Measurements from ENCODE around the gene BRICD5. TPM values are rescaled to one million over a fixed set of nuclear protein-coding genes. Genes with fewer than 3 reads are reported as not detected.

Gene BRICD5
- total RNA-seq, 4 donors from 2014 or later: 3.8 to 44.6 (median 12.0) TPM

DNA sequence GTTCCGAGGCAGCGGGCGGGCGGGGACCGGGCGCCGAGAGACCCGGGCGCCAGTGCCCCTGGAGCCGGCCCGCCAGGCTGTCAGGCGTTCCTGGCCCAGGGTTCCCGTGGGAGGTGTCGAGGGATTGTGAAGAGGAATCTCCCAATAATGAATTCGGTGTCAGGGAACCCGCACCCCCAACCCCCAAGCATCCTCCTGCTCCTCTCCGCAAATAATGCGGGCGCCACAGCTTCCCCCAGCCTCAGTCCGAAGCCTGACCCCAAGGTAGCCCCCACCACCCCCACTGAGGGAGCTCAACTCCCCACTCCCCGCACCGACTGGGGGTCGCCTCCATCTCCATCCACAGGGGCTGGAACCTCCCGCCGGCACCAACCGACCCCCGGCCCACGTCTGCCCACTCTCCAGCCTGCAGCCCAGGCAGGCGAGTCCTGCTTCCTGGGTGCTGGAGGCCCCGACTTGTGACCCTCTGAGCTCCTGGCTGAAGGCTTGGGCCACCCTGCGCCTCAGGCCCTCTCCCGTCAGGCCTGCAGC lies 13.6 kb downstream of the BRICD5 start:
- H3K36me3 ChIP-seq: no peaks in the 10 kb centered on the region
- TF ChIP-seq POLR2A (IDR thresholded peaks at IDR 0.05): no peak
- TF ChIP-seq, protein P1, sequence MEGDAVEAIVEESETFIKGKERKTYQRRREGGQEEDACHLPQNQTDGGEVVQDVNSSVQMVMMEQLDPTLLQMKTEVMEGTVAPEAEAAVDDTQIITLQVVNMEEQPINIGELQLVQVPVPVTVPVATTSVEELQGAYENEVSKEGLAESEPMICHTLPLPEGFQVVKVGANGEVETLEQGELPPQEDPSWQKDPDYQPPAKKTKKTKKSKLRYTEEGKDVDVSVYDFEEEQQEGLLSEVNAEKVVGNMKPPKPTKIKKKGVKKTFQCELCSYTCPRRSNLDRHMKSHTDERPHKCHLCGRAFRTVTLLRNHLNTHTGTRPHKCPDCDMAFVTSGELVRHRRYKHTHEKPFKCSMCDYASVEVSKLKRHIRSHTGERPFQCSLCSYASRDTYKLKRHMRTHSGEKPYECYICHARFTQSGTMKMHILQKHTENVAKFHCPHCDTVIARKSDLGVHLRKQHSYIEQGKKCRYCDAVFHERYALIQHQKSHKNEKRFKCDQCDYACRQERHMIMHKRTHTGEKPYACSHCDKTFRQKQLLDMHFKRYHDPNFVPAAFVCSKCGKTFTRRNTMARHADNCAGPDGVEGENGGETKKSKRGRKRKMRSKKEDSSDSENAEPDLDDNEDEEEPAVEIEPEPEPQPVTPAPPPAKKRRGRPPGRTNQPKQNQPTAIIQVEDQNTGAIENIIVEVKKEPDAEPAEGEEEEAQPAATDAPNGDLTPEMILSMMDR (IDR thresholded peaks at IDR 0.05): no peak
- peak overlapping the region in 1 of 3 donors; percentile 21 for H3K4me3 ChIP-seq (replicated peaks in 1 of 3)
- intact Hi-C loops (cut with DNase I): loop anchor here (5.0 to 10.0 kb wide), 3 partner anchors 65 to 305 kb away; partner anchors contain the start of gene CCNF
- no peak overlapping the region for H3K27ac ChIP-seq
- peaks cover 10 to 13% of the 10 kb centered on the region in 2 donors for H3K4me1 ChIP-seq
- H3K9me3 ChIP-seq: no peaks in the 10 kb centered on the region
- H3K27me3 ChIP-seq: no peaks in the 10 kb centered on the region
- no peak for DNase-seq
- WGBS, 2 donors: 29 to 43% methylated on average over 14 to 15 of the region's 32 CpGs

DNA sequence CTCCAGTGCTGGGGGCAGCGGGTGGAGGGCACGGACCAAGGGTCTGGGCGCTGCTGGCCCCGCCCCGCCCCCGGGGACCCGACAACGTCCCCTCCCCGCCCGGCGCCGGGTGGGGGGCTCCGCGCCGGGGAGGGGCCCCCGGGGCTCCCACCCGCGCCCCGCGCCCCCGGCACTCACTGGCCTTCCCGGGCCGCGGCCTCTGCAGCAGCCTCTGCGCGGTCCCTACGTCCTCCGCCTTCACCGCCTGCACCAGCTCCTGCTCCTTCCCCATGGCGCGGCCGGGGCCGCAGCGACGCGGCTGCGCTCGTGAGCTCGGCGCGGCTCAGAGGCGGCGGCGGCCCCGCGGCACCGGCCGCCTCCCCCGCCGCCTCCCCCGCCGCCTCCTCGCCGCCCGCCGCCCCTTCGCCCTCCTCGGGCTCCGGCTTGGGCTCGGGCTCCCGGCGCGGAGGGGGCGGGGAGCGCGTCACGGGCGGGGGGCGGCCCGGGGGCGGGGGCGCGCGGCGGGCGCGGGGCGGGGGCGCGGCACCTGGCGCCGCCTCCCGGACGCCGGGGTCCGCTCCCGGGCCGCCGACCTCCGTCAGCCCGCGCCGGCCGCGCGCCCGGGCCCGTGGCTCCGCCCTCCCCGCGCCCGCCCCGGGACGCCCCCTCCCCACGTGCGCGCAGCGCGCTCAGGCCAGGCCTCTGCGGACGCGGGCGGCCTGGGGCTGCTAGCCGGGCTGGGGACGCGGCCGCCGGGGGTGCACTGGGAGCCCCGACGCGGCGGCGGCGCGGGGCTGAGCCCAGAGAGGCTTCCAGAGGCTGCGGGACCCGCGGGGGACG lies 14.3 kb downstream of the BRICD5 start, which contains the start of gene CASKIN1:
Gene CASKIN1, minus strand, starts transcription at position 444 of the 819 bp plus-strand sequence. Its CDS starts 173 bp downstream, at position 271.
- intact Hi-C loops (cut with DNase I): loop anchor here (5.0 to 10.0 kb wide), 3 partner anchors 66 to 306 kb away; partner anchors contain the start of gene CCNF
- 0% methylated on average over 2 of the region's 129 CpGs; no CpG with 5 or more reads in 1 of the 2 donors for WGBS, 2 donors
- H3K27ac ChIP-seq: no peak within 1 kb of the TSS
- H3K36me3 ChIP-seq: no peaks in the 10 kb centered on the region
- H3K4me1 ChIP-seq: peaks cover 10 to 13% of the 10 kb centered on the region in 2 donors
- no peaks in the 10 kb centered on the region for H3K9me3 ChIP-seq
- no peak for TF ChIP-seq POLR2A (IDR thresholded peaks at IDR 0.05)
- TF ChIP-seq, protein P1 (IDR thresholded peaks at IDR 0.05): no peak
- no peaks in the 10 kb centered on the region for H3K27me3 ChIP-seq
- H3K4me3 ChIP-seq (replicated peaks in 1 of 3): peak within 1 kb of the TSS in 1 of 3 donors; percentile 37
- peak in 1 of 2 donors; percentile 23 for DNase-seq

DNA sequence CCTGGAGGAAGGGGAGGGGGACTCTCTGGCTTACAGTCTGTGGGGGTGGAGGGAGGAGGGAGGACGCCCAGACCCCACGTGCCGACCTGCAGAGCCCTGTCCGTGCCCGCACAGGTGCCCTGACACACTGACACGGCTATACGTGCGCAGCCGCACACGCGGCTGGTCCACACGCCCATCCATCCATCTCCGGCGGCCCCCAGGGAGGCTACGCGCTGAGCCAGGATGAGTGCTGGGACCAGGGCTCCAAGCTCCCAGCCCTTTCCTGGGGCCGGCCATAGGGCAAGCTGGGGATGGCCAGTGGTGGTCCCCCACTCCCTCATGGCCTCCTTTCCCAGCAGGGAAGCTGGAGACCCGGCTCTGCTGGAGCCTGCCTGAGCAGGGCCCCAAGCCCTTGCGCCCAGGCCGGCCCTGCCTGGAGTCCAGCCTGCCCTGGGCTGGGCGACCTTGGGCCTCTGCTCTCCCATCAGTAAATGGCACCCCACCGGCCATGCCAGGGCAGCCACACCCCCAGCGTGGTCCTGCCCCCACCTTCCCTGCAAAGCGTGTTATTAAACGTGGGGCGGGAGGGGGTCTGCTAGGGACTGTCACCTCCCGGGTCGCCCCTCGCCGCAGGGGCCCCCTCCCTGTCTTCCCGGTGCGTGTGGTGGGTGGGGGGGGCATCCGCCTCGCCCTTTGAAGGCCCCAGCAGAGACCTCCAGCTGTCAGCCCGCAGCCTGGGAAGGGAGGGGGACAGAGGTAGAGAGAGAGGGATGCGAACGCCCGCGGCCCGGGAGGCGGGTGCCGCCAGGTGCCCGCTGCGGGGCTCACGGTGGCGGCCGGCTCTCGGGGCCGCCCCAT lies 15.1 kb downstream of the BRICD5 start:
- no peak for DNase-seq
- 0 to 7% methylated on average over 10 to 24 of the region's 49 CpGs for WGBS, 2 donors
- no peaks in the 10 kb centered on the region for H3K9me3 ChIP-seq
- H3K36me3 ChIP-seq: no peaks in the 10 kb centered on the region
- peaks cover 10 to 13% of the 10 kb centered on the region in 2 donors for H3K4me1 ChIP-seq
- no peaks in the 10 kb centered on the region for H3K27me3 ChIP-seq
- peak overlapping the region in 1 of 3 donors; percentile 37 for H3K4me3 ChIP-seq (replicated peaks in 1 of 3)
- TF ChIP-seq, protein P1 (IDR thresholded peaks at IDR 0.05): no peak
- TF ChIP-seq POLR2A (IDR thresholded peaks at IDR 0.05): no peak
- intact Hi-C loops (cut with DNase I): loop anchor here (5.0 to 10.0 kb wide), 3 partner anchors 67 to 307 kb away; partner anchors contain the start of gene CCNF
- H3K27ac ChIP-seq: no peak overlapping the region

DNA sequence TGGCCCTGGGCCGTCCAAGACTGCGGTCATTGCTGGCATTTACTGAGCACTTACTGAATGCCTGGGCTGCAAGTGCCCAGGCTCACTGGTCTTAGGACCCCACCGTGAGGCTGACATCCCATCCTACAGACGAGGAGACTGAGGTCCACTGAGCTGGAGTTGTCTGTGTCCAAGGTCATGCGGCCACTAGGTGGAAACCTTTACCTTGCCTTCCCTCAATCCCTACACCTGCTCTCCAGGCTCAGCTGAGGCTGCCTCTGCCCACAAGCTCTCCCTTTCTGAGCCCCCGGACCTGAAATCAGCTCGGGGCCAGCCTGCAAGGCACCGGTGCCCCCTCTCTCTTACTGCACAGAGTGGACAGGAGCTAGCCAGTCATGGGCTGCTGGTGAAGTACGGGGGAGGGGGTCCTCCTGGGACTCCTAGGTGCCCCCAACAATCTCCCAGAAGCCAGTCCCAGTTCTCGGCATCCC lies 15.8 kb downstream of the BRICD5 start:
- intact Hi-C loops (cut with DNase I): loop anchor here (5.0 to 10.0 kb wide), 3 partner anchors 67 to 307 kb away; partner anchors contain the start of gene CCNF
- H3K36me3 ChIP-seq: no peaks in the 10 kb centered on the region
- peaks cover 10 to 13% of the 10 kb centered on the region in 2 donors for H3K4me1 ChIP-seq
- WGBS, 2 donors: 6 to 20% methylated on average over 2 to 6 of the region's 10 CpGs
- no peak overlapping the region for H3K4me3 ChIP-seq (replicated peaks in 1 of 3)
- H3K9me3 ChIP-seq: no peaks in the 10 kb centered on the region
- TF ChIP-seq POLR2A (IDR thresholded peaks at IDR 0.05): no peak
- TF ChIP-seq, protein P1 (IDR thresholded peaks at IDR 0.05): peak; percentile 34 to 80 (median 64)
- DNase-seq: peak; percentile 66 to 69
- H3K27ac ChIP-seq: no peak overlapping the region
- H3K27me3 ChIP-seq: no peaks in the 10 kb centered on the region

Data from thyroid gland (tissue), 4 donors.